Glutamatergic neuron (in vitro differentiated cells): Measurements from ENCODE around the gene TNNI2. TPM values are rescaled to one million over a fixed set of nuclear protein-coding genes. Genes with fewer than 3 reads are reported as not detected.

Experiments used
- DNase-seq: peaks from one replicate; pipeline ENCODE4 v3.0.0; 2022
- H3K27ac Mint-ChIP-seq: one replicate; pipeline ENCODE4 v1.8.0; 2020; ENCODE audit warnings: mild to moderate bottlenecking, mixed read lengths, inconsistent platforms; ENCODE audit not compliant: unreplicated experiment
- H3K27me3 Mint-ChIP-seq: one replicate; pipeline ENCODE4 v1.8.0; 2020; ENCODE audit warnings: mild to moderate bottlenecking, moderate library complexity, mixed read lengths, inconsistent platforms; ENCODE audit not compliant: unreplicated experiment
- H3K36me3 Mint-ChIP-seq: one replicate; pipeline ENCODE4 v1.8.0; 2020; ENCODE audit warnings: mild to moderate bottlenecking, mixed read lengths, inconsistent platforms; ENCODE audit not compliant: unreplicated experiment
- H3K4me1 Mint-ChIP-seq: one replicate; pipeline ENCODE4 v1.8.0; 2020; ENCODE audit warnings: mild to moderate bottlenecking, low read depth, mixed read lengths, inconsistent platforms; ENCODE audit not compliant: unreplicated experiment
- H3K4me3 Mint-ChIP-seq: one replicate; pipeline ENCODE4 v1.8.0; 2020; ENCODE audit warnings: mild to moderate bottlenecking, mixed read lengths, inconsistent platforms; ENCODE audit not compliant: unreplicated experiment
- H3K9me3 Mint-ChIP-seq: one replicate; pipeline ENCODE4 v1.8.0; 2020; ENCODE audit warnings: mild to moderate bottlenecking, moderate library complexity, mixed read lengths, inconsistent platforms; ENCODE audit not compliant: unreplicated experiment
- CTCF ChIP-seq: fragments of 200-600 bp; sonication (generic); IDR thresholded peaks from one replicate; pipeline ENCODE4 v1.5.0; 2021; ENCODE audit not compliant: partially characterized antibody, unreplicated experiment
- total RNA-seq: library from RNA; stranded (reverse); fragmentation: NEBNext Ultra II Directional; extraction: Animal tissue kit (Norgen Biotek cat#: 25700); gene quantifications from one replicate; pipeline ENCODE4 v1.2.1, GENCODE V29; 2021; ENCODE audit not compliant: unreplicated experiment

Gene TNNI2
- total RNA-seq, 1 donor from 2014 or later = not detected

- H3K9me3 Mint-ChIP-seq = peaks cover 10% of the 10 kb centered on the region
- peaks cover 9% of the 10 kb centered on the region for H3K27me3 Mint-ChIP-seq
- DNase-seq = no peak
- H3K27ac Mint-ChIP-seq = no peak overlapping the region
- peaks cover 6% of the 10 kb centered on the region for H3K4me1 Mint-ChIP-seq
- H3K36me3 Mint-ChIP-seq = no peaks in the 10 kb centered on the region
- H3K4me3 Mint-ChIP-seq = peak overlapping the region; percentile 0
- TF ChIP-seq CTCF = no peak
Measured at GRCh38 chr11:1844221-1845094, 5.7 kb downstream of the TNNI2 start.

GRCh38 chr11:1845095-1845429 is 6.3 kb downstream of the TNNI2 start:
- H3K4me1 Mint-ChIP-seq = peaks cover 6% of the 10 kb centered on the region
- H3K27ac Mint-ChIP-seq = no peak overlapping the region

GRCh38 chr11:1845561-1846452 is 7.0 kb downstream of the TNNI2 start:
- TF ChIP-seq CTCF = no peak
- H3K27me3 Mint-ChIP-seq = peaks cover 11% of the 10 kb centered on the region
- H3K36me3 Mint-ChIP-seq = no peaks in the 10 kb centered on the region
- peaks cover 6% of the 10 kb centered on the region for H3K4me1 Mint-ChIP-seq
- H3K4me3 Mint-ChIP-seq = no peak overlapping the region
- no peak for DNase-seq
- H3K27ac Mint-ChIP-seq = no peak overlapping the region
- H3K9me3 Mint-ChIP-seq = peaks cover 13% of the 10 kb centered on the region

More at GRCh38 chr11:1845095-1845429, 6.3 kb downstream of the TNNI2 start:
- TF ChIP-seq CTCF = no peak
- DNase-seq = no peak
- Mint-ChIP-seq H3K27me3 (peaks cover 11% of the 10 kb centered on the region), H3K9me3 (peaks cover 10% of the 10 kb centered on the region), H3K4me3 (peak overlapping the region; percentile 0), H3K36me3 (no peaks in the 10 kb centered on the region)

- no peak for TF ChIP-seq CTCF
- Mint-ChIP-seq H3K4me1 (peaks cover 6% of the 10 kb centered on the region), H3K4me3 (no peak overlapping the region), H3K27me3 (peaks cover 11% of the 10 kb centered on the region), H3K27ac (no peak overlapping the region), H3K9me3 (peaks cover 14% of the 10 kb centered on the region), H3K36me3 (no peaks in the 10 kb centered on the region)
- DNase-seq = no peak
Measured at GRCh38 chr11:1846453-1846932, 7.7 kb downstream of the TNNI2 start.
